ENCODE data around the gene GPC6.

DNA sequence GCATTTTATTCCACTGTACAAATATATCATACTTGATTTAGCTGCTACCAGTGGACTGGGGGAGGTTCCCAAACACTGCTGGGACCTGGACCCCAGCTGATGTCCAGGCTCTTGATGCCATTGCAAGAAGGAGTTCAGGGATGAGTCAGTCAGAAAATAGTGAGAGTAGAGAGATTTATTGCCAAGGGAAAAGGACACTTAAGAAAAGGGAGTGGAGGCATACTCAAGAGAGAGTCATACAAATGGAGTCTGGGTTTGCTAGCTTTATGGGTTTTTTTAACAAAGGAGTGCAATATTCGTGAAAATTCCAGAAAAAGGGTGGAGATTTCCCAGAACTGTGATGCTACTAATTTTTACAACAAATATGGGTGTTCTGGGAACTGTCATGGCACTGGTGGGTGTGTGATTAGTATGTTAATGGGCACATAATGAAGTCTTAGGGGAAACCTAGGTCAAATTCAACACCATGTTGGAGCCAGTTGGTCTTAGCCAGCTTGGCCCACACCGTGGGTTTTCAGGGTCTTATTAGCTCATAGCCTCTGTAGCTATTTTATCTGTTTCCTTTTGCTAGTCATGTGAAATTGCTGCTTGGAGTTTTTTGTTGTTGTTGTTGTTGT lies 36.2 kb downstream of the GPC6 start:
- TF ChIP-seq CTCF (IDR thresholded peaks at IDR 0.05; ENCODE audit: low read depth, low read length), result no peak
- no peak for TF ChIP-seq EZH2phosphoT487 (IDR thresholded peaks at IDR 0.05; ENCODE audit: low read depth)
